ENCODE results near the gene RDH11. TPM values are rescaled to one million over a fixed set of nuclear protein-coding genes. Genes with fewer than 3 reads are reported as not detected.
"Not testable (repeated sequence)": the region's sequence is repeated elsewhere in the genome, so short reads cannot be mapped to it uniquely, and the experiment has no call there.

RDH11 gene
- total RNA-seq, 2 donors from 2014 or later = 20.8 to 24.0 TPM

- peaks cover 0 to 10% of the 10 kb centered on the region in 2 donors for H3K4me1 ChIP-seq
- DNase-seq (ENCODE audit: low spot score) = no peak
- H3K27me3 ChIP-seq = no peaks in the 10 kb centered on the region
- no peaks in the 10 kb centered on the region for H3K36me3 ChIP-seq
- H3K9me3 ChIP-seq = no peaks in the 10 kb centered on the region
- TF ChIP-seq CTCF (IDR thresholded peaks at IDR 0.05) = no peak
- no peak overlapping the region for H3K4me3 ChIP-seq
- H3K27ac ChIP-seq = no peak overlapping the region
Measured at GRCh38 chr14:67725171-67725570, 29.6 kb upstream of the RDH11 start.

- Histone ChIP-seq H3K4me3 (no peak overlapping the region), H3K36me3 (no peaks in the 10 kb centered on the region), H3K27me3 (no peaks in the 10 kb centered on the region), H3K4me1 (peaks cover 0 to 10% of the 10 kb centered on the region in 2 donors), H3K27ac (no peak overlapping the region), H3K9me3 (no peaks in the 10 kb centered on the region)
- no peak for DNase-seq (ENCODE audit: low spot score)
- no peak for TF ChIP-seq CTCF (IDR thresholded peaks at IDR 0.05)
Measured at GRCh38 chr14:67722293-67722692, 26.7 kb upstream of the RDH11 start.

GRCh38 chr14:67721875-67722274 is 26.3 kb upstream of the RDH11 start:
- Histone ChIP-seq H3K4me3 (no peak overlapping the region), H3K27me3 (no peaks in the 10 kb centered on the region), H3K9me3 (no peaks in the 10 kb centered on the region), H3K27ac (no peak overlapping the region), H3K4me1 (peaks cover 0 to 10% of the 10 kb centered on the region in 2 donors), H3K36me3 (no peaks in the 10 kb centered on the region)
- no peak for DNase-seq (ENCODE audit: low spot score)
- no peak for TF ChIP-seq CTCF (IDR thresholded peaks at IDR 0.05)

GRCh38 chr14:67719866-67720265 is 24.3 kb upstream of the RDH11 start:
- no peak overlapping the region for H3K4me3 ChIP-seq
- H3K27me3 ChIP-seq = no peaks in the 10 kb centered on the region
- no peak overlapping the region for H3K27ac ChIP-seq
- no peaks in the 10 kb centered on the region for H3K9me3 ChIP-seq
- no peaks in the 10 kb centered on the region for H3K36me3 ChIP-seq
- peaks cover 0 to 10% of the 10 kb centered on the region in 2 donors for H3K4me1 ChIP-seq
- DNase-seq (ENCODE audit: low spot score) = no peak
- no peak for TF ChIP-seq CTCF (IDR thresholded peaks at IDR 0.05)

GRCh38 chr14:67719385-67719784 is 23.8 kb upstream of the RDH11 start:
- H3K4me3 ChIP-seq, H3K27me3 ChIP-seq: not testable (repeated sequence)

GRCh38 chr14:67718265-67718664 is 22.7 kb upstream of the RDH11 start:
- H3K27ac ChIP-seq = no peak overlapping the region
- H3K27me3 ChIP-seq = no peaks in the 10 kb centered on the region
- H3K36me3 ChIP-seq = no peaks in the 10 kb centered on the region
- DNase-seq (ENCODE audit: low spot score) = no peak
- no peaks in the 10 kb centered on the region for H3K9me3 ChIP-seq
- H3K4me1 ChIP-seq = peaks cover 0 to 10% of the 10 kb centered on the region in 2 donors
- no peak overlapping the region for H3K4me3 ChIP-seq
- TF ChIP-seq CTCF (IDR thresholded peaks at IDR 0.05) = no peak

More at GRCh38 chr14:67719385-67719784, 23.8 kb upstream of the RDH11 start:
- H3K27ac ChIP-seq; H3K36me3 ChIP-seq; H3K4me1 ChIP-seq; H3K9me3 ChIP-seq; DNase-seq (ENCODE audit: low spot score): not testable (repeated sequence)
